H1 (cell line): Measurements from ENCODE around the gene PABPC1L. TPM values are rescaled to one million over a fixed set of nuclear protein-coding genes. Genes with fewer than 3 reads are reported as not detected.

Experiments used
- CTCF ChIA-PET: fragments of 300-600 bp; sonication (Branson Sonifier 250); formaldehyde crosslinking; loops from one replicate; lab custom pipeline; 2021; ENCODE audit not compliant: partially characterized antibody; lab: Charles Lee
- POLR2A ChIA-PET: fragments of 300-600 bp; sonication (Branson Sonifier 250); formaldehyde crosslinking; loops from one replicate; lab custom pipeline; 2021; ENCODE audit warnings: inconsistent platforms; ENCODE audit not compliant: partially characterized antibody; lab: Charles Lee
- DNase-seq, 2 experiments: peaks; one replicate each; pipeline versions ENCODE4 v3.0.0 to v3.0.0-alpha.2; 2010 to 2022; ENCODE audit warnings: low spot score in 2 of 2, low read depth in 1 of 2, mixed read lengths in 1 of 2
- FAIRE-seq: peaks from 2 replicates; lab custom pipeline; 2011; peaks lifted over from hg19 to GRCh38; lab: Jason Lieb, UNC
- H2AFZ ChIP-seq: 2 replicates; pipeline ENCODE4 v1.8.1; 2012; ENCODE audit warnings: low read length, inconsistent platforms
- H2AK5ac ChIP-seq: 2 replicates; pipeline ENCODE4 v1.6.1; 2013; ENCODE audit warnings: low read depth, low read length
- H2BK120ac ChIP-seq: replicated peaks from 2 replicates; pipeline ENCODE3; 2013; ENCODE audit warnings: low read depth, low read length, inconsistent platforms
- H2BK12ac ChIP-seq: 2 replicates; pipeline ENCODE4 v1.6.1; 2013; ENCODE audit warnings: low read depth, low read length
- H2BK15ac ChIP-seq: 2 replicates; pipeline ENCODE4 v1.6.1; 2013; ENCODE audit warnings: low read length
- H2BK20ac ChIP-seq: 2 replicates; pipeline ENCODE4 v1.6.1; 2013; ENCODE audit warnings: low read length
- H2BK5ac ChIP-seq: 2 replicates; pipeline ENCODE4 v1.6.1; 2013; ENCODE audit warnings: low read depth, low read length
- H3K14ac ChIP-seq: 2 replicates; pipeline ENCODE4 v1.6.1; 2013; ENCODE audit warnings: inconsistent platforms; ENCODE audit not compliant: insufficient read length
- H3K18ac ChIP-seq: 2 replicates; pipeline ENCODE4 v1.6.1; 2013; ENCODE audit warnings: low read length; ENCODE audit errors: extremely low read depth
- H3K23ac ChIP-seq: 2 replicates; pipeline ENCODE4 v1.6.1; 2013; ENCODE audit warnings: inconsistent platforms; ENCODE audit not compliant: insufficient read length
- H3K23me2 ChIP-seq: 2 replicates; pipeline ENCODE4 v1.6.1; 2013; ENCODE audit warnings: low read depth, low read length
- H3K27ac ChIP-seq: 2 replicates; pipeline ENCODE4 v1.6.1; 2011; ENCODE audit warnings: low read depth, low read length, inconsistent platforms
- H3K27me3 ChIP-seq, 4 experiments: replicated peaks in 1 of 4; 1 replicate in 1 of 4; 2 replicates in 3 of 4; pipeline versions ENCODE4 v1.6.1 to v1.8.1; 2011 to 2013; ENCODE audit warnings: low read length in 3 of 4, mild to moderate bottlenecking in 3 of 4, inconsistent platforms in 2 of 4, mixed read lengths in 2 of 4, moderate library complexity in 1 of 4; ENCODE audit not compliant: control insufficient read depth in 3 of 4, insufficient read depth in 3 of 4; ENCODE audit errors: extremely low read depth in 1 of 4
- H3K36me3 ChIP-seq, 4 experiments: 2 replicates each; pipeline versions ENCODE4 v1.6.1 to v1.8.1; 2011 to 2013; ENCODE audit warnings: mild to moderate bottlenecking in 4 of 4, low read length in 3 of 4, moderate library complexity in 2 of 4, control low read depth in 1 of 4, inconsistent platforms in 1 of 4; ENCODE audit not compliant: insufficient read depth in 4 of 4, control insufficient read depth in 2 of 4
- H3K4ac ChIP-seq: replicated peaks from 2 replicates; pipeline ENCODE3; 2013; ENCODE audit warnings: low read length, low read depth, mixed read lengths, inconsistent platforms; ENCODE audit not compliant: insufficient read length
- H3K4me1 ChIP-seq, 4 experiments: replicated peaks in 1 of 4; 1 replicate in 1 of 4; 2 replicates in 3 of 4; pipeline versions ENCODE4 v1.6.1 to v1.8.1; 2011 to 2013; ENCODE audit warnings: low read length in 3 of 4, inconsistent platforms in 2 of 4, mixed read lengths in 1 of 4; ENCODE audit not compliant: insufficient read depth in 4 of 4, control insufficient read depth in 3 of 4
- H3K4me2 ChIP-seq, 2 experiments: 2 replicates each; pipeline versions ENCODE4 v1.6.1 to v1.8.1; 2011 to 2013; ENCODE audit warnings: low read depth in 2 of 2, low read length in 2 of 2, control low read depth in 1 of 2, inconsistent platforms in 1 of 2, mild to moderate bottlenecking in 1 of 2; ENCODE audit not compliant: insufficient read depth in 1 of 2
- H3K4me3 ChIP-seq, 4 experiments: fragments of 200-600, 300-600 bp in 1 of 4; sonication (generic), shearing (Covaris generic), sonication (Bioruptor Twin) in 1 of 4; 2 replicates each; pipeline versions ENCODE4 v1.5.1 to v1.8.1; 2011 to 2016; ENCODE audit warnings: low read length in 4 of 4, low read depth in 3 of 4, control low read depth in 2 of 4, inconsistent platforms in 2 of 4, mild to moderate bottlenecking in 2 of 4, mixed read lengths in 1 of 4, moderate library complexity in 1 of 4; ENCODE audit not compliant: insufficient read depth in 2 of 4; ENCODE audit errors: extremely low read depth in 1 of 4
- H3K56ac ChIP-seq: replicated peaks from 2 replicates; pipeline ENCODE3; 2013; ENCODE audit warnings: low read depth, mild to moderate bottlenecking, mixed read lengths, low read length, inconsistent platforms; ENCODE audit not compliant: insufficient read length
- H3K79me1 ChIP-seq: 2 replicates; pipeline ENCODE4 v1.6.1; 2013; ENCODE audit warnings: low read depth, low read length, control low read depth
- H3K79me2 ChIP-seq, 2 experiments: 2 replicates each; pipeline versions ENCODE4 v1.6.1 to v1.8.1; 2012 to 2013; ENCODE audit warnings: low read length in 2 of 2, mild to moderate bottlenecking in 2 of 2, inconsistent platforms in 1 of 2; ENCODE audit not compliant: insufficient read depth in 2 of 2, control insufficient read depth in 1 of 2
- H3K9ac ChIP-seq, 4 experiments: replicated peaks in 1 of 4; 1 replicate in 1 of 4; 2 replicates in 3 of 4; pipeline versions ENCODE4 v1.6.1 to v1.8.1; 2011 to 2013; ENCODE audit warnings: low read depth in 3 of 4, low read length in 3 of 4, control low read depth in 2 of 4, mild to moderate bottlenecking in 2 of 4, moderate library complexity in 2 of 4, inconsistent platforms in 1 of 4; ENCODE audit errors: extremely low read depth in 1 of 4
- H3K9me3 ChIP-seq, 2 experiments: 2 replicates each; pipeline versions ENCODE4 v1.6.1 to v1.8.1; 2012 to 2013; ENCODE audit warnings: mild to moderate bottlenecking in 2 of 2, moderate library complexity in 2 of 2, control low read depth in 1 of 2, inconsistent platforms in 1 of 2, low read depth in 1 of 2, low read length in 1 of 2, mixed read lengths in 1 of 2; ENCODE audit not compliant: insufficient read depth in 2 of 2
- H4K20me1 ChIP-seq, 2 experiments: replicated peaks in 1 of 2; 2 replicates each; pipeline versions ENCODE3 to v1.8.1; 2011 to 2013; ENCODE audit warnings: inconsistent platforms in 2 of 2, low read length in 2 of 2, mild to moderate bottlenecking in 1 of 2; ENCODE audit not compliant: insufficient read depth in 2 of 2, control insufficient read depth in 1 of 2
- H4K5ac ChIP-seq: 2 replicates; pipeline ENCODE4 v1.6.1; 2013; ENCODE audit warnings: low read length, low read depth, mixed read lengths, inconsistent platforms; ENCODE audit not compliant: insufficient read length
- H4K8ac ChIP-seq: 2 replicates; pipeline ENCODE4 v1.8.0; 2013; ENCODE audit warnings: mild to moderate bottlenecking, moderate library complexity, low read length, inconsistent platforms; ENCODE audit not compliant: insufficient read depth; ENCODE audit errors: extremely low read depth
- H4K91ac ChIP-seq: replicated peaks from 2 replicates; pipeline ENCODE3; 2013; ENCODE audit warnings: low read length, mixed read lengths, inconsistent platforms; ENCODE audit not compliant: insufficient read length
- CEBPB ChIP-seq: IDR thresholded peaks from 2 replicates; pipeline ENCODE4 v1.6.1; 2012; ENCODE audit warnings: low read depth, low read length
- CREB1 ChIP-seq: IDR thresholded peaks from 2 replicates; pipeline ENCODE4 v1.6.1; 2012; ENCODE audit warnings: inconsistent platforms
- HDAC2 ChIP-seq, 2 experiments: fragments of 300-600 bp in 1 of 2; sonication (generic) in 1 of 2; IDR thresholded peaks; 2 replicates each; pipeline ENCODE4 v1.6.1; 2011 to 2012; ENCODE audit warnings: low read depth in 2 of 2, low read length in 2 of 2, mild to moderate bottlenecking in 2 of 2, moderate library complexity in 2 of 2, borderline replicate concordance in 1 of 2, inconsistent platforms in 1 of 2
- JUN ChIP-seq: IDR thresholded peaks from 2 replicates; pipeline ENCODE4 v1.6.1; 2011; ENCODE audit warnings: low read depth, mild to moderate bottlenecking, improper control_type of control experiment, low read length
- NRF1 ChIP-seq: IDR thresholded peaks from 2 replicates; pipeline ENCODE4 v1.6.1; 2011; ENCODE audit warnings: mild to moderate bottlenecking, low read depth, low read length, improper control_type of control experiment
- RAD21 ChIP-seq, 2 experiments: IDR thresholded peaks in 1 of 2; conservative IDR thresholded peaks in 1 of 2; 2 replicates each; pipeline ENCODE4 v1.6.1; 2011; ENCODE audit warnings: low read depth in 2 of 2, low read length in 2 of 2, improper control_type of control experiment in 1 of 2, inconsistent platforms in 1 of 2, mild to moderate bottlenecking in 1 of 2, moderate library complexity in 1 of 2
- RNF2 ChIP-seq: fragments of 200-900, 300-1000 bp; sonication (generic); IDR thresholded peaks from 2 replicates; pipeline ENCODE4 v1.7.1; 2016; ENCODE audit warnings: borderline replicate concordance, low read depth, mild to moderate bottlenecking, antibody characterized with exemption, low read length; ENCODE audit not compliant: poor library complexity, severe bottlenecking; ENCODE audit errors: missing control alignments
- TAF1 ChIP-seq: IDR thresholded peaks from 2 replicates; pipeline ENCODE4 v1.6.1; 2011; ENCODE audit warnings: mild to moderate bottlenecking, low read depth, low read length
- TBP ChIP-seq: IDR thresholded peaks from 2 replicates; pipeline ENCODE4 v1.6.1; 2011; ENCODE audit warnings: low read depth, low read length, improper control_type of control experiment
- ZNF274 ChIP-seq: IDR thresholded peaks from 2 replicates; pipeline ENCODE4 v1.7.0; 2012; ENCODE audit warnings: low read length, borderline replicate concordance; ENCODE audit errors: extremely low read depth
- WGBS, 2 experiments: shearing (Covaris generic) in 1 of 2; methylation state at CpG; one replicate each; pipeline versions ENCODE4 v1.1.6 to v1.1.7; 2013 to 2015; ENCODE audit warnings: low lambda C conversion rate in 2 of 2, mixed read lengths in 2 of 2, inconsistent platforms in 1 of 2, low coverage in 1 of 2, missing lambda C conversion rate in 1 of 2; ENCODE audit not compliant: insufficient replicate concordance in 2 of 2, insufficient coverage in 1 of 2, insufficient read length in 1 of 2; ENCODE audit errors: extremely low coverage in 1 of 2, missing lambda C conversion rate in 1 of 2; 5-methylcytosine and 5-hydroxymethylcytosine counted together
- polyA plus RNA-seq, 7 experiments: library from polyadenylated mRNA; depleted of rRNA in 3 of 7; stranded (reverse) in 5 of 7; unstranded in 2 of 7; fragments of >200 nt in 5 of 7; fragments of 200-250 nt in 2 of 7; gene quantifications; 1 replicate in 5 of 7; 2 replicates in 1 of 7; 4 replicates in 1 of 7; pipeline versions ENCODE4 v1.2.1 to v1.2.3, GENCODE V29; 2011 to 2013; ENCODE audit warnings: missing spikeins in 2 of 7, mixed read lengths in 2 of 7
- total RNA-seq: library from RNA; stranded (reverse); fragmentation: NEBNext Ultra II Directional; extraction: Animal tissue kit (Norgen Biotek cat#: 25700); gene quantifications from 2 replicates; pipeline ENCODE4 v1.2.1, GENCODE V29; 2021

Gene PABPC1L
- total and polyA plus RNA-seq, 2 of the 8 experiments (the other 6 are each of a cell fraction or from before 2014, with no cell fraction given): 61.1 to 108 TPM

DNA sequence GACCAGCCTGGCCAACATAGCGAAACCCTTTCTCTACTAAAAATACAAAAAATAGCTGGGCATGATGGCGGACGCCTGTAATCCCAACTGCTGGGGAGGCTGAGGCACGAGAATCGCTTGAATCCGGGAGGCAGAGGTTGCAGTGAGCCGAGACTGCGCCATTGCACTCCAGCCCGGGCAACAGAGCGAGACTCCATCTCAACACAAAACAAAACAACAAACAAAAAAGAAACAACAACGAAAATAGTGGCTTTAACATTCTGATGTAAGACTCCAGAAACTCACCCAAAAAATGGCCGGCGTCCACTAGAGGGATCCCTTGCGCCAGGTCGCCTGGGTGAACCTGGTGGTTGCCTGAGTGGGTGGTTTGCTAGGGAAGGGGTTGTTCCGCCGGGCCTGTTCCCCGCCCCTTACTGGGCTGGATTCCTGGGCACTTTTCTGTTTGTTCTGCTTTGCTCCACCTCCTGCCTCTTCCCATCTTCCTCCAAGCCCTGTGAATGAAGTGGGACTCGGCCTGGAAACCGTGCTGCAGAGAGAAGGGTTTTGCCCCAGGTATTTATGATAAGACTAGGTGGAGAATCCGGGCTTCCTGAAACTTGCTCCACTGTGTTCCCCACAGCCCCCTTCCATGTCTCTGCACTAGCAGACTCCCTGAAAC is 1.5 kb downstream of the PABPC1L start:
- H2BK20ac ChIP-seq: no peak overlapping the region
- 49% methylated on average over 21 of the region's 21 CpGs; no CpG with 5 or more reads in 1 of the 2 experiments for WGBS, 2 experiments
- no peak overlapping the region for H2AFZ ChIP-seq
- TF ChIP-seq TBP (no peak), RNF2 (no peak), JUN (no peak), ZNF274 (no peak), TAF1 (peak; percentile 52; the same call in 1 of the 2 replicates), NRF1 (no peak), CREB1 (no peak), RAD21 (IDR thresholded peaks at IDR 0.05 in 1 of 2, conservative IDR thresholded peaks at IDR 0.05 in 1 of 2; ENCODE audit: low read depth in 2 of 2, low read length in 2 of 2) (peak; percentile 40 to 55; a peak in 3 of 4 replicates), CEBPB (peak; percentile 62), HDAC2 (IDR thresholded peaks at IDR 0.05; ENCODE audit: borderline replicate concordance in 1 of 2, low read depth in 2 of 2, low read length in 2 of 2) (0 out of 4 replicates have a peak, but pooled peaks of 1 of the 2 experiments have one; percentile 83)

More for the DNA sequence above, 1.5 kb downstream of the PABPC1L start:
- no peak overlapping the region for H4K5ac ChIP-seq
- H3K23ac ChIP-seq: no peak overlapping the region
- no peak overlapping the region for H3K14ac ChIP-seq
- peaks cover 0 to 18% of the 10 kb centered on the region in 2 experiments; a peak in 1 of 4 replicates for H3K79me2 ChIP-seq
- H3K56ac ChIP-seq: no peak overlapping the region
- H3K4ac ChIP-seq: no peak overlapping the region
- peaks cover 2% of the 10 kb centered on the region; the same call in 1 of the 2 replicates for H3K23me2 ChIP-seq
- no peaks in the 10 kb centered on the region for H3K9me3 ChIP-seq
- ChIA-PET CTCF (interaction anchor here (0.5 to 1.7 kb wide), 9 partner anchors 11 to 363 kb away, joined by 3 to 7 read pairs (median 4); partner anchors contain the start of gene TOMM34), POLR2A (interaction anchor here (0.6 to 5.3 kb wide), 9 partner anchors 12 to 125 kb away, joined by 3 to 38 read pairs (median 5); no protein-coding TSS in a partner anchor)
- no peak overlapping the region; the same call in 1 of the 2 replicates for H2BK12ac ChIP-seq
- H2BK5ac ChIP-seq: no peak overlapping the region
- no peaks in the 10 kb centered on the region for H3K27me3 ChIP-seq
- peaks cover 4% of the 10 kb centered on the region for H3K79me1 ChIP-seq
- no peak overlapping the region for H2BK15ac ChIP-seq
- H3K4me2 ChIP-seq: peak overlapping the region; percentile 48 to 88
- no peak overlapping the region for H4K8ac ChIP-seq
- peak overlapping the region; percentile 43; the same call in 1 of the 2 replicates for H3K27ac ChIP-seq
- H3K9ac ChIP-seq: no peak overlapping the region; a peak in 2 of 7 replicates
- peak; percentile 42 for FAIRE-seq
- peaks cover 13 to 41% (median 27%) of the 10 kb centered on the region in 4 experiments for H3K36me3 ChIP-seq
- H4K20me1 ChIP-seq: peaks cover 9 to 13% of the 10 kb centered on the region in 2 experiments
- peak overlapping the region in 1 of 4 experiments; percentile 45; a peak in 2 of 8 replicates for H3K4me3 ChIP-seq
- H3K18ac ChIP-seq: no peak overlapping the region
- peak; percentile 80 to 90 for DNase-seq
- no peak overlapping the region for H2AK5ac ChIP-seq
- no peak overlapping the region for H2BK120ac ChIP-seq
- H3K4me1 ChIP-seq: peaks cover 0 to 6% (median 1%) of the 10 kb centered on the region in 4 experiments; a peak in 5 of 7 replicates
- no peak overlapping the region for H4K91ac ChIP-seq
